Endothelial cell of umbilical vein (primary cell): Measurements from ENCODE around the gene TMEM52B.

ENCODE experiments used
- CTCF ChIP-seq, 2 donors: IDR thresholded peaks; 1 replicate in 1 of 2; 2 replicates in 1 of 2; pipeline ENCODE4 v1.5.1; 2011; ENCODE audit warnings: low read length in 2 of 2, mild to moderate bottlenecking in 2 of 2, moderate library complexity in 2 of 2, control low read depth in 1 of 2, inconsistent platforms in 1 of 2, low read depth in 1 of 2; ENCODE audit not compliant: insufficient read depth in 1 of 2; ENCODE audit errors: extremely low read depth in 1 of 2
- POLR2A ChIP-seq: IDR thresholded peaks from 2 replicates; pipeline ENCODE4 v1.6.1; 2012; ENCODE audit warnings: low read depth, mild to moderate bottlenecking, control low read depth, low read length

- TF ChIP-seq POLR2A = no peak
- no peak for TF ChIP-seq CTCF (IDR thresholded peaks at IDR 0.05; ENCODE audit: extremely low read depth in 1 of 2, insufficient read depth in 1 of 2, low read depth in 1 of 2, low read length in 2 of 2)
Observed at GRCh38 chr12:10211101-10211939, 32.5 kb downstream of the TMEM52B start.
